ENCODE measurements around the gene CCDC136. TPM values are rescaled to one million over a fixed set of nuclear protein-coding genes. Genes with fewer than 3 reads are reported as not detected.
A peak's percentile ranks its signal among the peaks of the same experiment; 100 is the strongest.

Gene CCDC136
- total RNA-seq, 1 donor from 2014 or later: 6.5 TPM

DNA sequence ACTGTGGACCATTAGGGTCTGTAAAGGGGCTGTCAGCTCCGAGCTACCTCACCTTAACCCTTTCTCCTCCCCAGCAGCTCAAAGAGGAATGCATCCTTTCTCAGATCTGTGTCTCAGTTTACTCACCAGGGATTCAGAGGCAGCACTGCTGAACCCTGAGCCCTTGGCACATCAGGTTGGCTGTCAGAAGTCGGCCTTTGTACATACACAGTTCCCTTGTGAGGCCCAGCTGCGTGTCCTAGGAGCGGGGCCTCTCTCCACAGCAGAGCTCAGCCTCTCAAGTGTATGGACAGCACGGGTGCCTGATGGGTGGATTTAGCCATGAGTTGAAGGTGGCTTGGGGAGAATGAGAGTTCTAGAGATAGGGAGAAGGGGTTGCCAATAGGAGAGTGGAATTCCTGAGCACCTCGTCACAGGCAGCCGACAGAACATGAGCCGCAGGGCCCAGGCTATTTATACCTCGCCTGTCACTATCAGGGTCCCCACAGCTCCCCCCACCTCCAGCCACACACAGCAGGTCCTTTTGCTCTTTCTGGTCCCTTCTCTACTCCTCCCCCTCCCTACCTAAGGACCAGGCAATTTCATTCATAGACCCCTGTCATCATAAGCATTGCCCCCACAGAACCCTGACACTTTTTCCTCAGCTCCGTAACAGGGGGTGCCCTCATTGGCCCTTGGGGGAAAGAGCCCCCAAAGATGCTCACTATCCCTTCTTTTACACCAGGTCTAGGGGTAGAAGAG lies 36.4 kb downstream of the CCDC136 start:
- DNase-seq (peak; percentile 81), ATAC-seq (peak; percentile 48)
- intact Hi-C loops (cut with micrococcal nuclease): no loop called here

- DNase-seq (peak; percentile 73), ATAC-seq (no peak)
- intact Hi-C loops (cut with micrococcal nuclease): no loop called here
Measured at GRCh38 chr7:128829391-128830166, 37.8 kb downstream of the CCDC136 start.

DNA sequence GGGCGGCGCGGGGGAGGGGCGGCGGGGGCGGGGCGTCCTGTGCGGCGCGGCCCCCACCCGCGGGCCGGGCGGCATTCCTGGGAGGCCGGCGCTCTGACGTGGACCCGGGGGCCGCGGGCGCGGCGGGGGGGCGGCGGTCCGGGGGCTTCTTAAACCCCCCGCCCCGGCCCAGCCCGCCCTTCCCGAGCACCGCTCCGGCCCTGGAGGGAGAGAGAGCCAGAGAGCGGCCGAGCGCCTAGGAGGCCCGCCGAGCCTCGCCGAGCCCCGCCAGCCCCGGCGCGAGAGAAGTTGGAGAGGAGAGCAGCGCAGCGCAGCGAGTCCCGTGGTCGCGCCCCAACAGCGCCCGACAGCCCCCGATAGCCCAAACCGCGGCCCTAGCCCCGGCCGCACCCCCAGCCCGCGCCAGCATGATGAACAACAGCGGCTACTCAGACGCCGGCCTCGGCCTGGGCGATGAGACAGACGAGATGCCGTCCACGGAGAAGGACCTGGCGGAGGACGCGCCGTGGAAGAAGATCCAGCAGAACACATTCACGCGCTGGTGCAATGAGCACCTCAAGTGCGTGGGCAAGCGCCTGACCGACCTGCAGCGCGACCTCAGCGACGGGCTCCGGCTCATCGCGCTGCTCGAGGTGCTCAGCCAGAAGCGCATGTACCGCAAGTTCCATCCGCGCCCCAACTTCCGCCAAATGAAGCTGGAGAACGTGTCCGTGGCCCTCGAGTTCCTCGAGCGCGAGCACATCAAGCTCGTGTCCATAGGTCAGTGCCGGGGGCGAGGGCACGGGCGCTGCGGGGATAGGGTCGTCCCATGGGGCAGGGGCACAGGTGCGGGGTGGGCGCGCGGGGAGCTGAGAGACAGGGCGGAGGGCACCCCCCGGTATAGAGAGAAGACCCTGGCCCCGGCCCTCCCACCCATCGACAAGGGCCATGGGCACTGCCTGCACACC lies 38.7 kb downstream of the CCDC136 start, which contains the start of gene FLNC:
TSS of gene FLNC (plus strand) at position 176 of the 947 bp plus-strand sequence. CDS start at position 408, 232 bp downstream.
- DNase-seq: peak; percentile 80
- intact Hi-C loops (cut with micrococcal nuclease): no loop called here
- peak; percentile 21 for ATAC-seq

DNA sequence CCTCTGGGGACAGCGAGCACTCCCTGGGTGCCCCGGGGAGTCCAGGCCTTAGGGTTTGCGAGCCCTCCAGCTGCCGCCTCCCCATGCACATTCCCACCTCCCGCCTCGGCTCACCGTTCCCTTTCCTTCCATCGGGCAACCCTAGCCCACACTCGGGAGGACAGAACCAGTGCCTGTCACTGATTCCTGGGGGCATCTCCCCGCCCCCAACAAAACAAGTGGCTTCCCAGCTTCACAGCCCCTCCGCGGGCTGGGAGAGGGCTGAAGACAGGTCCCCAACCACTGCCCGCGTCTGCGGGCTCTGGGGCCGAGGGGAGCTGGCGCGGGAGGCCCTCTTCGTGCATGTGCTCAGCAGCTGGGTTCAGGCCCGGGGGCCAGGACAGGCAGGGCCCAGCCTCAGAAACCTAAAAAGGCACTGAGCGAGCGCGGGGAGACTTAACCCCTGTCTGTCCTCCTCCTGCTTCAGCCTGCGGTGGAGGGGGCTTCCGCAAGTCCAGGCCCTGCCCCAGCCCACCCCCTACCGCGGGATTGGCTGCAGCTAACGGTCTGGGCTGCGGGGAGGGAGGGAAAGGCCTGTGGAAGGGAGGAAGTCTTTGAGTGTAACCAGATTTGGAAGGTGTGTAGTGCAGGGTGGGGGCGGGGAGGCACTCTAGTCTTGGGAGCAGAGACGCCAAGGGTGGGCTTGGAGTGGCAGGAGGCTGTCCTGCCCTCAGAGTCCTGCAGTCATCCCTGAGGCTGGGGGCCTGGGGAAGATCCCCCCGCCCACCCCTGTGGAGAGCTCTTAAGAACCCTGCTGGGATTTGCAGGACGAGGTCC lies 39.6 kb downstream of the CCDC136 start:
- peak; percentile 35 for ATAC-seq
- peak; percentile 84 for DNase-seq

DNA sequence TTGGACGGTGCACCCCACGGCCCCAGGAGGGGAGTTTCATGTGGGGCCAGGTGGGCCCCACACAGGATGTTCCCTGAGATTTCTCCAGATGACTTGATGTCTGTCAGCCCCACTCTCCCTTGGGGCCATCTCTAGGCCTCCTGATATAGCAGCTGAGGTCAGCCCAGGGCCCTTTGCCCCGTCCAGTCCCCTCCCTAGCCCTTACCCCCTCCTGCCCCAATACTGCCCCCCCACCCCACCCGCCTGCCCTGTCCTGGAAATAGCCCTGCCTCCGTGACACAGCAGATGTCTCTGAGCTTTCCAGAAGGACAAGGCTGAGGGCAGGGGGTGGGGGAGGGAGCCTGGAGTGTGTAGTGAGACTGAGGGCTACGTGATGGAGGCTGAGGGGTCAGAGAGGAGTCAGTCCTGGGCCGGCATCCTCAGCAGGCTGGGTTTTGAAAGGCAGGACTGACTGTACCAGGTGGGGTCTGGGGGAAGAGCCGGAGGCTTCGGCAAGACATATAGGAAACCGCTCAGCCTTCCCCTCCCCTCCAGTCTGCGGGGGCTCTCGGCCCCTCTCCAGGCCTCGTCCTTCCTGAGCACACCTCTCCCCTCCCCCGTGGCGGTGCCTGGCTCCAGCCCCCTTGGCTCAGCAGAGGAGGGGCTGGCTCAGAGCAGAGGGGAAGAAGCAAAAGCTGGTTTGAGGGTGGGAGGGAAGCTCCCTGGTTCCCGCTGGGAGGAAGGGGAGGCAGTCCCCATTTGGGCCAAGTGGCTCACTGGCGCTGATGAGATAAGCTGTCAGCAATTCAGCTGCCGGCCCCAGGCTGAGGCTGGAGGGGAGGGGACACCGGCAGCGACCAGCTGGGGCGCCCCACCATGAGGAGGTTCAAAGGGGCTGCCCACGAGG lies 40.5 kb downstream of the CCDC136 start:
- intact Hi-C loops (cut with micrococcal nuclease): no loop called here
- peak; percentile 74 for DNase-seq

More for the DNA sequence above, 39.6 kb downstream of the CCDC136 start:
- intact Hi-C loops (cut with micrococcal nuclease): no loop called here

DNA sequence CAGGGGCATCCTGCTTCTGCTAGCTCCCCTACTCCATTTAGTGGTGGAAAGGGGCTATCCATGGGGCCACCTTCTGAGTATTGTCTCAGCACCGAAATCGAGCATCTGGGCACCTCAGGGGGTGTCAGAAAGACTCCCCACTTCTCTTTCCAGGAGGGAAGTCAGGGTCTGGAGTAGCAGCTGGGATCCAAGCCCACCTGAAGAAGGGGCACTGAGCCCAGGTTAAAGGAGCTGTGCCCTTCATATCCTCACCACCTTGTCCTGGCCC lies 41.0 kb downstream of the CCDC136 start:
- ATAC-seq (no peak), DNase-seq (no peak)
- intact Hi-C loops (cut with micrococcal nuclease): no loop called here

More for the DNA sequence above, 40.5 kb downstream of the CCDC136 start:
- ATAC-seq: peak; percentile 18

DNA sequence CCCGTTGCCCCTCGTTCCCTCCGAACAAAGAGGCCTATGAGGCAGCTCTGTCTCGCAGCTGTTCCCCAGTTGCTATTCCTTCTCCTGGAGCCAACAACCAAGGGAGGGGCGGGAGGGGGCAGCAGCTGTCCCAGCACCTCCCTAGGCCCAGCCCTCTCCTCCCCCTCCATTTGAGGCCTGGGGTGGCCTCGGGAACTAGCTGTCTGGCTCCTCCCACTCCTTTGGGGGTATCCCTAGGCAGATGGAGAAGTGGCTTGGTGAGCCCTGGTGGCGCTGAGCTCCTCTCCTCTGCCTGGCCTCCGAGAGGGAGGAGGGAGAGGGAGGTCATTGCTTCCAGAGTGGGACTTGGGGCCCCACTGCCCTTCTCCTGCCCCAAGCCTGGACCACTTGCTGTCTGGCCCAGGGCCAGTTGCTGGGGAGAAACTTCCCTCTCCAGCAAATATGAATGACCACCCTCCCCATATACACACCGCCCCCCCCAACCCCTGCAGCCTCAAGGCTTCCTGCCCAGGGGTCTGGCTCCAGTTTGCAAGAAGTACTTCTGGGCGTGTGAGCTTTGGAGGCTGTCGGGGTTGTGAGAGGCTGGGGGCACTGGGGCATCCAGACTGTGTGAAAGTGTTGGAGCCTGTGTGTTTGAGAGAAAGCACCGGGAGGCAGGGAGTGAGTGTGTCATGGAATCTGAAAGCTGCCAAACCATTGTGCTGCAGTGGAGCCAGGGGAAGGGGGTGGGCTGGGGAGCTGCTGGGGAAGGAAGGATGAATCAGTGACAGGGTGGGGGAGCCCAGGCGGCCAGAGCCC lies 41.6 kb downstream of the CCDC136 start:
- intact Hi-C loops (cut with micrococcal nuclease): no loop called here
- DNase-seq (peak; percentile 75), ATAC-seq (peak; percentile 19)

DNA sequence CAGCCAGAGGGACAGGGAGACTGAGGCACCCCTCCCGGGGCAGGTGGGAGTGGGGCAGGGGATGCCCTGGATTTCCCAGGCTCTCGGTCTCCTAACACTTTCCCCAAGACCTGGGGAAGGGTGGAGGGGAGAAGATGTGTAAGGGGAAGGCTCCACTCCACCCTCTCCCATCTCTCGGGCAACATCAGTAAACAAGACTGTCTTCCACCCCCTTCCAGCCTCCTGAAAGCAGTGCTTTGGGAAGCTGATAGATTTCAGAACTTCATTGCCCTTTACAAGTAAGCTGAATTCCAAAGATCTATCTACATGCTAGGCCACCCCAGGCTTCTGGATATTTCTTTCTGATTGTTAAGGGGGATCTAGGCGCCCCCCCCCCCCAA lies 42.2 kb downstream of the CCDC136 start:
- ATAC-seq (no peak), DNase-seq (no peak)
- intact Hi-C loops (cut with micrococcal nuclease): no loop called here

GRCh38 chr7:128835231-128835751 lies 43.5 kb downstream of the CCDC136 start:
- intact Hi-C loops (cut with micrococcal nuclease): no loop called here
- DNase-seq (no peak), ATAC-seq (no peak)

GRCh38 chr7:128835790-128836641 lies 44.2 kb downstream of the CCDC136 start:
- ATAC-seq: peak; percentile 4
- intact Hi-C loops (cut with micrococcal nuclease): no loop called here
- peak; percentile 70 for DNase-seq

DNA sequence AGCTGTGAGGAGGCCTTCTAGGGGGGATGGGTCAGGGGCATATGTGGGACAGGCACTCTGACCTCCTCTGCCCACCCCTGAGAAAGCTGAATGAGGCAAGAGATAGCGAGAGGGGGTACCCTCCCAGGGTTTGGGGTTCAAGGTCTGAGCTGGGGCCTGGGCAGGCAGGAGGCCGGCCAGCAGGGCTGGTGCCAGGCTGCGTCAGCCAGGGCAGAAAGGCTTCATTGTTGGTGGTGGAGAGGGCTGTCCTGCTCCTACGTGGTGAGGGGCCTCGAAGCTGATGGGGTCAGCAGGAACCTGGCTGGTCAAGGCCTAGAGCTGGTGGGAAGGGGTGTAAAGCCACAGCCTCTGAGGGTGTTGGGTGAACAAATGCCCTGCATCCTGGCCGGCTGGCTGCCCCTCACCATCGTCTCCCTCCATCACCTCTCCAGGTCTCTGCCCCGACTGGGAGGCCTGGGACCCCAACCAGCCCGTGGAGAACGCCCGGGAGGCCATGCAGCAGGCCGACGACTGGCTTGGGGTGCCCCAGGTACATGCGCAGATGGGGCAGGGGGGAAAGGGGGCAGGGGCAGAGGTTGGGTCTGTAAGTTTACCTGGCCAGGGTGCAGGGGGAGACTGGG lies 45.1 kb downstream of the CCDC136 start:
- intact Hi-C loops (cut with micrococcal nuclease): no loop called here
- ATAC-seq (no peak), DNase-seq (no peak)

DNA sequence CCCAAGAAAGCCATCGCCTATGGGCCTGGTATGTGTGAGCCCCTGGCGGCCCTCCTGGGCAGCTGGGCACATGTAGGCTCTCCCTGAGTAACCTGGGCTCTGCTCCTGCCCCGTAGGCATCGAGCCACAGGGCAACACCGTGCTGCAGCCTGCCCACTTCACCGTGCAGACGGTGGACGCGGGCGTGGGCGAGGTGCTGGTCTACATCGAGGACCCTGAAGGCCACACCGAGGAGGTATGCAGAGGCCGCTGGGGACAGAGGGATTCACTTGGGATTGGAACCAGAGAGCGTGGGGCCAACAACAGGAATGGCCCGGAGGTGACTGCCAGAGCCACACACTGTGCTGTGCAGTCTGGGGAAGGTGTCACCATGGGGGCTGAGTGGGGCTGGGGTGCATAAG lies 45.8 kb downstream of the CCDC136 start:
- DNase-seq (no peak), ATAC-seq (no peak)
- intact Hi-C loops (cut with micrococcal nuclease): no loop called here

DNA sequence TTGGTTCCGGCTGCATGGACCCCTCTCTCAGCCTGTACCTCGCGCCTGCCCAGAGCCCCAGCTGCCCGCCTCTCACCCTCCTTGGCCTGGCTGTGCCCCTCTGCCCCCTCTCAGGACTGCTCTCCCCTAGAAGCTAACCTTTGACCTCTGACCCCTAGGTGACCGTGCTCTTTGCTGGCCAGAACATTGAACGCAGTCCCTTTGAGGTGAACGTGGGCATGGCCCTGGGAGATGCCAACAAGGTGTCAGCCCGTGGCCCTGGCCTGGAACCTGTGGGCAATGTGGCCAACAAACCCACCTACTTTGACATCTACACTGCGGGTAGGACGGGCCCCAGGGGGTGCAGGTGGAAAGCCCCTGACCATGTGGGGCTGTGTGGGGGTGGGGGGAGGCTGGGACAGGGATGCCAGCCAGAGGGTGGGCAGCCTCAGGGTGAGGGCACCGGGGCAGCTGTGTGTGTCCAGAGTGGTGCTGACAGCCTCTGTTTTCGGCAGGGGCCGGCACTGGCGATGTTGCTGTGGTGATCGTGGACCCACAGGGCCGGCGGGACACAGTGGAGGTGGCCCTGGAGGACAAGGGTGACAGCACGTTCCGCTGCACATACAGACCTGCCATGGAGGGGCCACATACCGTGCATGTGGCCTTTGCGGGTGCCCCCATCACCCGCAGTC lies 46.5 kb downstream of the CCDC136 start:
- no peak for DNase-seq
- intact Hi-C loops (cut with micrococcal nuclease): no loop called here
- no peak for ATAC-seq

DNA sequence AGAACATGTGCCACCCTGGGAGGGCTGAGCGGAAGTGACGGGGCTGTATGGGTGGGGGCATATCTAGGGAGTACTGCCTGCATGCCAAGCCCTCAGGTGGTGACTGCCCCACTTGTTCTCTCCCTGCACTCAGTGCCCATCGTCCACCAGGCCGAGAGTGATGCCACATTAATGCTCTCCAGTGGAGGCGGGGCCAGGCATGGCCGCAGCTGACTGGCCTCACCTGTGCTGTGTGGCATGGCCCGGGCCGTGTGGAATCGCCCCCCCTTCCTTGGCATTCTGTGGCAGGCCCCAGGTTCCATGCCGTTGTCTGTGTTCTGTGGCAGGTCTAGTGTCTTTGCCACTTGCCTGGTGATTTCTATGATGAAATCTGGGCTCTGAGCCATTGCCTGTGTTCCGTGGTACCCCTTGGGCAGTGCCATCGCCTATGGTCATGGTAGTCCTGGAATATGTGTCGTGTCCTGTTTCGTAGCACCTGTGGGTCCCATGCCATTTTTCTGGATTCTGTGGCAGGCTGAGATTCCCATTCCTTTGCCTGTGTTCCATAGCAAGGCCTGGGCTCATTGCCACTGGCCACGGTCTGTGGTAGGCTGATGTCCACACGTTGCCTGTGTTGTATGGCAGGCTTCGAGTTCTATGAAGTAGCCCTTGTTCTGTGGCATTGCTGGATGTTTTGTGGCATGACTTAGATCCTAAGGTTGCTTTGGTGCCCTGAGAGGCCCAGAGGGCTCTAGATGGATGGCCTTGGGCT lies 47.4 kb downstream of the CCDC136 start:
- ATAC-seq: no peak
- intact Hi-C loops (cut with micrococcal nuclease): no loop called here

More for the DNA sequence above, 47.4 kb downstream of the CCDC136 start:
- DNase-seq: peak; percentile 34
